NCI-H1092 (cell line): ENCODE data around the gene DPY19L2.
"Not testable (repeated sequence)": the region's sequence is repeated elsewhere in the genome, so short reads cannot be mapped to it uniquely, and the experiment has no call there.

Source experiments
- DNase-seq: peaks from one replicate; lab custom pipeline; 2025; lab: John Stamatoyannopoulos, UW

DPY19L2 gene

DNA sequence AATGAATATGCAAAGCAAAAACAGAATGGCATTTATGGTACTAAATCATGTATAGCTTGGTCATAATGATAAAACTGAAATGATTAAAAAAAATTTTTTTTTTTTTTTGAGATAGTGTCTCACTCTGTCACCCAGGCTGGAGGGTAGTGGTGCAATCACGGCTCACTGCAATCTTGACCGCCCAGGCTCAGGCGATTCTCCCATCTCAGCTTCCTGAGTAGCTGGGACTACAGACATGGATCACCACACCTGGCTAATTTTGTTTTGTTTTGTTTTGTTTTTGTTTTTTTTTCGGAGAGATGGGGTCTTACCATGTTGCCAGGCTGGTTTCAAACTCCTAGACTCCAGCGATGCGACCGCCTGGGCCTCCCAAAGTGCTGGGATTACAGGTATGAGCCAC is 138.7 kb downstream of the DPY19L2 start:
- not testable (repeated sequence) for DNase-seq

GRCh38 chr12:63525831-63526230 is 142.5 kb downstream of the DPY19L2 start:
- DNase-seq: no peak

DNA sequence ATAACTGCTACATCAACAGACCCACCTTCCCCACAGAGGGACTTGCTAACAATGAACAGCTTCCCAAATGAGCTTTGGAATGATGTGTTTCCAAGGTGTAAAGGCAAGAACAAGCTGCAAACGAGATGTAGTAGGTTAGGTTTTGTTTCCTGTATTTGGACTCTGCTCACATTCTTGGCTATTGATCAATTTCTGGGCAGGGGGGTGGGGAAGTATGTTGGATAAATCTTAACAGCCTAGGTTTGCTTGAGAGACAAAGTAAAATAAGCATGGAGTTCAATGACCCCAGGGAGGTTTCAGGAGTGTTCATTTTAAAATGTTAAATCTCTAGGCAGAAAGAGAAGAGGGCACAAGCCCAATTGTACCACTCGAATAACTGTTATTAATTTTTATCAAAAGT is 146.6 kb downstream of the DPY19L2 start:
- no peak for DNase-seq
